K562 (cell line): ENCODE data around the gene SIDT1. TPM values are rescaled to one million over a fixed set of nuclear protein-coding genes. Genes with fewer than 3 reads are reported as not detected.

Experiments
- ATAC-seq: fragments of 200-7000 bp; cut with Tn5 transposase; 3 replicates; pipeline ENCODE4 v1.9.1; 2020; ENCODE audit warnings: moderate library complexity
- BruUV-seq: library from RNA; stranded (reverse); fragments of 400-500 nt; replicated peaks from 2 replicates; lab custom pipeline; 2021; lab: Mats Ljungman, UMichigan
- CTCF ChIA-PET: fragments of 300-600 bp; formaldehyde crosslinking; extraction: SDS; loops from one replicate; lab custom pipeline; 2021; ENCODE audit warnings: low intra/inter-chr PET ratio; lab: Yijun Ruan, JAX
- POLR2A ChIA-PET: fragments of 300-600, 350-650 bp; sonication (Branson Sonifier 250); formaldehyde crosslinking; extraction: SDS; loops from one replicate; lab custom pipeline; 2021; ENCODE audit warnings: antibody characterized with exemption, inconsistent platforms; lab: Yijun Ruan, JAX
- DNase-seq, 4 experiments: peaks; one replicate each; pipeline versions ENCODE4 v3.0.0 to v3.0.0-alpha.2; 2011 to 2018; ENCODE audit warnings: low spot score in 3 of 4, mixed read lengths in 3 of 4; ENCODE audit errors: extremely low read depth in 1 of 4
- FAIRE-seq: peaks from 2 replicates; lab custom pipeline; 2011; peaks lifted over from hg19 to GRCh38; lab: Jason Lieb, UNC
- H2AFZ ChIP-seq: 2 replicates; pipeline ENCODE4 v1.6.0; 2011; ENCODE audit warnings: low read depth, low read length, control low read depth, inconsistent platforms
- H3K27ac ChIP-seq: fragments of 200-600 bp; 3 replicates; pipeline ENCODE4 v1.8.0; 2011; ENCODE audit warnings: low read depth, mild to moderate bottlenecking, control low read depth, inconsistent platforms, low read length, moderate library complexity, mixed read lengths; ENCODE audit errors: extremely low read depth
- H3K27me3 ChIP-seq, 2 experiments: fragments of 300-600 bp in 1 of 2; 2 replicates in 1 of 2; 3 replicates in 1 of 2; pipeline versions ENCODE4 v1.6.0 to v1.8.0; 2011; ENCODE audit warnings: inconsistent platforms in 2 of 2, low read length in 2 of 2, mild to moderate bottlenecking in 1 of 2, mixed read lengths in 1 of 2, moderate library complexity in 1 of 2; ENCODE audit not compliant: control insufficient read depth in 2 of 2, insufficient read depth in 2 of 2
- H3K36me3 ChIP-seq: fragments of 300-600 bp; 3 replicates; pipeline ENCODE4 v1.8.0; 2011; ENCODE audit warnings: mild to moderate bottlenecking, low read length, inconsistent platforms; ENCODE audit not compliant: control insufficient read depth, insufficient read depth
- H3K4me1 ChIP-seq, 2 experiments: fragments of 200-600 bp in 1 of 2; replicated peaks in 1 of 2; 2 replicates in 1 of 2; 3 replicates in 1 of 2; pipeline versions ENCODE4 v1.5.1 to v1.8.0; 2011; ENCODE audit warnings: inconsistent platforms in 2 of 2, low read length in 2 of 2, mild to moderate bottlenecking in 1 of 2, mixed read lengths in 1 of 2, moderate library complexity in 1 of 2; ENCODE audit not compliant: control insufficient read depth in 2 of 2, insufficient read depth in 2 of 2
- H3K4me2 ChIP-seq: 2 replicates; pipeline ENCODE4 v1.6.1; 2011; ENCODE audit warnings: low read length, control low read depth, inconsistent platforms, mixed read lengths; ENCODE audit not compliant: insufficient read depth
- H3K4me3 ChIP-seq: fragments of 200-600 bp; sonication (generic), shearing (Covaris generic); 2 replicates; pipeline ENCODE4 v1.5.1; 2016; ENCODE audit warnings: control low read depth, inconsistent platforms
- H3K79me2 ChIP-seq: fragments of 200-600 bp; 3 replicates; pipeline ENCODE4 v1.8.0; 2011; ENCODE audit warnings: low read length, inconsistent platforms; ENCODE audit not compliant: control insufficient read depth, insufficient read depth
- H3K9ac ChIP-seq, 2 experiments: 2 replicates each; pipeline versions ENCODE4 v1.6.0 to v1.6.1; 2011; ENCODE audit warnings: low read depth in 2 of 2, low read length in 2 of 2, control low read depth in 1 of 2, inconsistent platforms in 1 of 2, mild to moderate bottlenecking in 1 of 2, mixed read lengths in 1 of 2; ENCODE audit not compliant: insufficient read depth in 1 of 2
- H3K9me1 ChIP-seq: one replicate; pipeline ENCODE4 v1.6.0; 2011; ENCODE audit warnings: inconsistent platforms, mild to moderate bottlenecking, low read length, moderate library complexity; ENCODE audit not compliant: control insufficient read depth, insufficient read depth
- H3K9me3 ChIP-seq: replicated peaks from 2 replicates; pipeline ENCODE4 v1.5.1; 2011; ENCODE audit warnings: low read depth, low read length, inconsistent platforms; ENCODE audit not compliant: control insufficient read depth, insufficient read depth
- H4K20me1 ChIP-seq: replicated peaks from 2 replicates; pipeline ENCODE4 v1.6.1; 2011; ENCODE audit warnings: low read length, inconsistent platforms, mixed read lengths; ENCODE audit not compliant: control insufficient read depth, insufficient read depth
- ADNP ChIP-seq: fragments of 200-800 bp; sonication (Bioruptor generic); IDR thresholded peaks from 2 replicates; pipeline ENCODE4 v1.6.1; 2016; ENCODE audit warnings: missing genetic modification characterization, missing compliant biosample characterization
- BDP1 ChIP-seq: IDR thresholded peaks from 3 replicates; pipeline ENCODE4 v1.6.1; 2011; ENCODE audit not compliant: insufficient read length, insufficient read depth
- EGR1 ChIP-seq: fragments of 450-650 bp; conservative IDR thresholded peaks from 2 replicates; pipeline ENCODE4 v1.6.1; 2017; ENCODE audit warnings: mild to moderate bottlenecking
- HLTF ChIP-seq: fragments of 450-650 bp; IDR thresholded peaks from 2 replicates; pipeline ENCODE4 v1.6.1; 2016
- HNRNPH1 ChIP-seq: fragments of 200-400 bp; formaldehyde crosslinking; optimal IDR thresholded peaks from 2 replicates; pipeline ENCODE3; 2017; ENCODE audit warnings: low read depth, mild to moderate bottlenecking, low read length, moderate library complexity
- HNRNPL ChIP-seq: fragments of 200-400 bp; formaldehyde crosslinking; IDR thresholded peaks from 2 replicates; pipeline ENCODE4 v1.6.1; 2017; ENCODE audit warnings: low read depth, mild to moderate bottlenecking, low read length
- IRF9 ChIP-seq: fragments of 450-650 bp; IDR thresholded peaks from 2 replicates; pipeline ENCODE4 v1.6.1; 2016; ENCODE audit warnings: missing biosample characterization, missing genetic modification characterization
- NR1H2 ChIP-seq: sonication (generic); formaldehyde crosslinking; IDR thresholded peaks from 2 replicates; pipeline ENCODE4 v1.4.0; 2020; ENCODE audit warnings: mild to moderate bottlenecking, missing genetic modification reagents
- PHB2 ChIP-seq: fragments of 450-650 bp; IDR thresholded peaks from 2 replicates; pipeline ENCODE4 v1.6.1; 2017; ENCODE audit warnings: low read depth
- PHF20 ChIP-seq: fragments of 450-650 bp; IDR thresholded peaks from 2 replicates; pipeline ENCODE4 v1.6.1; 2018; ENCODE audit not compliant: partially characterized antibody
- RBM39 ChIP-seq: fragments of 200-400 bp; formaldehyde crosslinking; optimal IDR thresholded peaks from 2 replicates; pipeline ENCODE3; 2018; ENCODE audit warnings: low read depth, low read length
- SP2 ChIP-seq: IDR thresholded peaks from 2 replicates; pipeline ENCODE4 v1.6.1; 2011; ENCODE audit warnings: mild to moderate bottlenecking, low read depth, low read length, moderate library complexity; ENCODE audit not compliant: poor library complexity, severe bottlenecking; ENCODE audit errors: extremely low read depth
- TFAM ChIP-seq: fragments of 250-450 bp; sonication (Bioruptor Pico); conservative IDR thresholded peaks from 2 replicates; pipeline ENCODE4 v1.5.0; 2021; ENCODE audit warnings: mild to moderate bottlenecking, moderate library complexity
- ZBTB49 ChIP-seq: sonication (generic); formaldehyde crosslinking; IDR thresholded peaks from 2 replicates; pipeline ENCODE4 v1.8.0; 2022; ENCODE audit warnings: missing genetic modification reagents, mild to moderate bottlenecking, borderline replicate concordance
- ZHX1 ChIP-seq: fragments of 150-350 bp; conservative IDR thresholded peaks from 2 replicates; pipeline ENCODE4 v1.6.1; 2014; ENCODE audit warnings: low read length
- ZNF57 ChIP-seq: fragments of 450-650 bp; formaldehyde crosslinking; IDR thresholded peaks from 2 replicates; pipeline ENCODE4 v1.4.0; 2020; ENCODE audit warnings: mild to moderate bottlenecking, moderate library complexity
- WGBS: fragments of 100-300 bp; shearing (Covaris generic); methylation state at CpG from one replicate; pipeline ENCODE4 v1.1.6; 2016; ENCODE audit warnings: low coverage, mixed read lengths; ENCODE audit not compliant: insufficient coverage; ENCODE audit errors: missing lambda C conversion rate; 5-methylcytosine and 5-hydroxymethylcytosine counted together
- in situ Hi-C: fragments of 300-500 bp; cut with MboI; formaldehyde crosslinking; loops from 4 replicates; pipeline ENCODE4 v1.15.0; 2018; ENCODE audit warnings: inconsistent platforms, mixed read lengths
- intact Hi-C: fragments of 100-400 bp; cut with micrococcal nuclease; formaldehyde crosslinking; loops from 2 replicates; pipeline ENCODE4 v1.14.2; 2022
- polyA plus RNA-seq, 8 experiments: library from polyadenylated mRNA; depleted of rRNA in 4 of 8; stranded (reverse) in 5 of 8; unstranded in 3 of 8; fragments of >200 nt; fragmentation: Nextera tagmentation in 2 of 8; fragmentation: Illumina TruSeq in 1 of 8; extraction: Ambion mirVana in 2 of 8; extraction: Trizol in 1 of 8; gene quantifications; 2 replicates each; pipeline versions ENCODE4 v1.2.1 to v1.2.3, GENCODE V29; 2011 to 2014; ENCODE audit warnings: inconsistent platforms in 1 of 8, missing spikeins in 1 of 8
- total RNA-seq, 7 experiments: library from RNA; depleted of rRNA in 6 of 7; stranded (reverse); fragments of >200 nt in 6 of 7; fragmentation: Illumina TruSeq in 2 of 7; extraction: Trizol in 2 of 7; gene quantifications; 2 replicates each; pipeline versions ENCODE4 v1.2.1 to v1.2.3, GENCODE V29; 2011 to 2021; ENCODE audit warnings: low replicate concordance in 1 of 7
- TF ChIP-seq, protein P1 (sequence below): fragments of 450-650 bp; IDR thresholded peaks from 2 replicates; pipeline ENCODE4 v1.7.0; 2016; ENCODE audit warnings: borderline replicate concordance

SIDT1 gene
- total and polyA plus RNA-seq, 9 of the 15 experiments (the other 6 are each of a cell fraction or from before 2014, with no cell fraction given): not detected

GRCh38 chr3:113677737-113678136 is 145.4 kb downstream of the SIDT1 start:
- Histone ChIP-seq H3K9me1 (no peaks in the 10 kb centered on the region), H2AFZ (no peak overlapping the region), H3K4me3 (no peak overlapping the region), H3K79me2 (no peaks in the 10 kb centered on the region), H3K27me3 (no peaks in the 10 kb centered on the region), H4K20me1 (no peaks in the 10 kb centered on the region), H3K4me1 (no peaks in the 10 kb centered on the region), H3K4me2 (no peak overlapping the region), H3K9ac (no peak overlapping the region), H3K27ac (no peak overlapping the region), H3K36me3 (no peaks in the 10 kb centered on the region), H3K9me3 (no peaks in the 10 kb centered on the region)
- FAIRE-seq (no peak), DNase-seq (no peak), ATAC-seq (no peak)
- BruUV-seq: no TSS peak
- intact Hi-C loops (no loop called here), in situ Hi-C loops (no loop called here)
- POLR2A ChIA-PET: no interaction called here
- CTCF ChIA-PET: no interaction called here
- no CpG with 5 or more reads among the region's 1 CpG for WGBS
- TF ChIP-seq HLTF (no peak), SP2 (no peak), ZNF57 (CRISPR knock-in tag) (no peak), IRF9 (no peak), ZHX1 (no peak), EGR1 (no peak), TFAM (no peak), HNRNPH1 (no peak), ADNP (tag) (no peak), PHB2 (no peak), PHF20 (no peak), ZBTB49 (CRISPR knock-in tag) (no peak), BDP1 (no peak), RBM39 (no peak), HNRNPL (no peak), NR1H2 (CRISPR knock-in tag) (no peak)
- TF ChIP-seq, protein P1, sequence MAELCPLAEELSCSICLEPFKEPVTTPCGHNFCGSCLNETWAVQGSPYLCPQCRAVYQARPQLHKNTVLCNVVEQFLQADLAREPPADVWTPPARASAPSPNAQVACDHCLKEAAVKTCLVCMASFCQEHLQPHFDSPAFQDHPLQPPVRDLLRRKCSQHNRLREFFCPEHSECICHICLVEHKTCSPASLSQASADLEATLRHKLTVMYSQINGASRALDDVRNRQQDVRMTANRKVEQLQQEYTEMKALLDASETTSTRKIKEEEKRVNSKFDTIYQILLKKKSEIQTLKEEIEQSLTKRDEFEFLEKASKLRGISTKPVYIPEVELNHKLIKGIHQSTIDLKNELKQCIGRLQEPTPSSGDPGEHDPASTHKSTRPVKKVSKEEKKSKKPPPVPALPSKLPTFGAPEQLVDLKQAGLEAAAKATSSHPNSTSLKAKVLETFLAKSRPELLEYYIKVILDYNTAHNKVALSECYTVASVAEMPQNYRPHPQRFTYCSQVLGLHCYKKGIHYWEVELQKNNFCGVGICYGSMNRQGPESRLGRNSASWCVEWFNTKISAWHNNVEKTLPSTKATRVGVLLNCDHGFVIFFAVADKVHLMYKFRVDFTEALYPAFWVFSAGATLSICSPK: no peak
